ENCODE data around the gene CD300A. TPM values are rescaled to one million over a fixed set of nuclear protein-coding genes. Genes with fewer than 3 reads are reported as not detected.

CD300A gene
- total RNA-seq, 1 donor from 2014 or later: 17.5 TPM

- Histone ChIP-seq H3K36me3 (no peaks in the 10 kb centered on the region), H3K27ac (no peak overlapping the region), H3K4me1 (peaks cover 44% of the 10 kb centered on the region), H3K4me3 (no peak overlapping the region), H3K9me3 (no peaks in the 10 kb centered on the region), H3K27me3 (no peaks in the 10 kb centered on the region)
- ATAC-seq (no peak), DNase-seq (no peak)
- no peak for TF ChIP-seq CTCF (IDR thresholded peaks at IDR 0.05)
- intact Hi-C loops (cut with DNase I): no loop called here
Observed at GRCh38 chr17:74447628-74448159, 18.7 kb upstream of the CD300A start.

- ATAC-seq: no peak
- DNase-seq: no peak
- Histone ChIP-seq H3K4me1 (peaks cover 44% of the 10 kb centered on the region), H3K9me3 (no peaks in the 10 kb centered on the region), H3K27me3 (no peaks in the 10 kb centered on the region), H3K27ac (peak overlapping the region; percentile 17), H3K4me3 (no peak overlapping the region), H3K36me3 (no peaks in the 10 kb centered on the region)
- TF ChIP-seq CTCF (IDR thresholded peaks at IDR 0.05): no peak
- intact Hi-C loops (cut with DNase I): no loop called here
Observed at GRCh38 chr17:74448756-74449155, 17.7 kb upstream of the CD300A start.

DNA sequence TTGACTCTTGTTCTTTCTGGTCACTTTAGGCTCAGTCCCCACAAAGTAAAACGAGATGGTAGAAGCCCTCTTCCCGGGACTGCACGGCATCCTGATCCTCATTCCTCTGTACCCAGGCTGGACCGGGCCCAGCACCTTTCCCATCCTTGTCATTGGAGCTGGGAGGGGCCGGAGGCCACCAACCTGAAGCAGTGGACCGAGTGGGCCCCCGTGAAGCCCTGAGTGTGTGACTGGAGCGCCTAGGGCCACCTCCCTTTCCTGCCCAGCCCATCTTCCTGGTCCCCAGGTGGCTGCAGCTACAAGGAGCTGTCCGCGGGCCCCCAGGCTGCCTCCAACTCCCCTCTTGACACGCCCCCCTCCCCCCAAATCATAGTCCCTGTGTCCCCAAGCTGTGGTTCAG, 17.1 kb upstream of the CD300A start:
- Histone ChIP-seq H3K36me3 (no peaks in the 10 kb centered on the region), H3K4me1 (peaks cover 41% of the 10 kb centered on the region), H3K27ac (peak overlapping the region; percentile 17), H3K27me3 (no peaks in the 10 kb centered on the region), H3K4me3 (no peak overlapping the region), H3K9me3 (no peaks in the 10 kb centered on the region)
- intact Hi-C loops (cut with DNase I): no loop called here
- no peak for ATAC-seq
- DNase-seq: no peak
- TF ChIP-seq CTCF (IDR thresholded peaks at IDR 0.05): no peak

GRCh38 chr17:74449773-74450172, 16.7 kb upstream of the CD300A start:
- intact Hi-C loops (cut with DNase I): no loop called here
- Histone ChIP-seq H3K4me1 (peaks cover 41% of the 10 kb centered on the region), H3K4me3 (no peak overlapping the region), H3K36me3 (no peaks in the 10 kb centered on the region), H3K9me3 (no peaks in the 10 kb centered on the region), H3K27ac (no peak overlapping the region), H3K27me3 (no peaks in the 10 kb centered on the region)
- DNase-seq: no peak
- no peak for ATAC-seq
- TF ChIP-seq CTCF (IDR thresholded peaks at IDR 0.05): no peak

DNA sequence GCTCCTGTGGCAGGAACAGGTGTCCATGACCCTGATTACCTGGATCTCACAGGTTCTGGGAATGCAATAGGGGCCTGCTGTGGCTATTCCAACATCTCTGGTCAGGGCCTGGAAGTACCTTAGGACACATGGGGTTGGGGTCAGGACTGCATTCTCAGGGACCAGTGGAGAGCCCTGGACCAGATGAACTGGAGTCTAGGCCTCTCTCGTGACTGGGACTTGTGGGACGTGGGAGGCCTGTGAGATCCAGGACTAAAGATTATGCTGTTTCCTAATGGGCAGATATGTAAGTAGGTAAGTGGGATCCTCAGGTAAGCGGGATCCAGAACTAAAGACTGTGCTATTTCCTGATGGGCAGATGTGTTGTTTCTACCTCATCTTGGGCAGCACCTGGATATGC, 16.2 kb upstream of the CD300A start:
- intact Hi-C loops (cut with DNase I): no loop called here
- TF ChIP-seq CTCF (IDR thresholded peaks at IDR 0.05): no peak
- no peak overlapping the region for H3K4me3 ChIP-seq
- H3K27ac ChIP-seq: no peak overlapping the region
- DNase-seq (no peak), ATAC-seq (no peak)
- peaks cover 40% of the 10 kb centered on the region for H3K4me1 ChIP-seq
- H3K36me3 ChIP-seq: no peaks in the 10 kb centered on the region
- no peaks in the 10 kb centered on the region for H3K9me3 ChIP-seq
- H3K27me3 ChIP-seq: no peaks in the 10 kb centered on the region

- H3K4me3 ChIP-seq: no peak overlapping the region
- ATAC-seq (no peak), DNase-seq (no peak)
- no peak for TF ChIP-seq CTCF (IDR thresholded peaks at IDR 0.05)
- no peaks in the 10 kb centered on the region for H3K27me3 ChIP-seq
- H3K4me1 ChIP-seq: peaks cover 36% of the 10 kb centered on the region
- intact Hi-C loops (cut with DNase I): no loop called here
- no peaks in the 10 kb centered on the region for H3K36me3 ChIP-seq
- H3K9me3 ChIP-seq: no peaks in the 10 kb centered on the region
- H3K27ac ChIP-seq: no peak overlapping the region
Observed at GRCh38 chr17:74450925-74451403, 15.5 kb upstream of the CD300A start.
